Dedifferentiated amniotic fluid mesenchymal stem cell (primary cell): ENCODE measurements around the gene MASP1.

Experiments used
- DNase-seq: peaks from one replicate; pipeline ENCODE4 v3.0.0-alpha.2; 2016; ENCODE audit errors: extremely low spot score

MASP1 gene

GRCh38 chr3:187291512-187292132 lies at the start of gene MASP1:
MASP1 (minus strand) TSS chr3:187291737; CDS start chr3:187291632, 105 bp downstream.
- DNase-seq: no peak

- DNase-seq: no peak
Measured at GRCh38 chr3:187340578-187340977, 49.0 kb upstream of the MASP1 start.

GRCh38 chr3:187336322-187336721 lies 44.8 kb upstream of the MASP1 start:
- no peak for DNase-seq

GRCh38 chr3:187334904-187335303 lies 43.4 kb upstream of the MASP1 start:
- DNase-seq: no peak

- no peak for DNase-seq
Measured at GRCh38 chr3:187328691-187329090, 37.2 kb upstream of the MASP1 start.

GRCh38 chr3:187327845-187328244 lies 36.3 kb upstream of the MASP1 start:
- no peak for DNase-seq

- DNase-seq: no peak
Measured at GRCh38 chr3:187325632-187326031, 34.1 kb upstream of the MASP1 start.

- no peak for DNase-seq
Measured at GRCh38 chr3:187323091-187323490, 31.6 kb upstream of the MASP1 start.

- no peak for DNase-seq
Measured at GRCh38 chr3:187322291-187322690, 30.8 kb upstream of the MASP1 start.

GRCh38 chr3:187321766-187322165 lies 30.2 kb upstream of the MASP1 start:
- DNase-seq: no peak

GRCh38 chr3:187319699-187320302 lies 28.3 kb upstream of the MASP1 start:
- peak; percentile 30 for DNase-seq

- DNase-seq: peak; percentile 86
Measured at GRCh38 chr3:187318819-187319616, 27.5 kb upstream of the MASP1 start.

GRCh38 chr3:187315872-187316271 lies 24.3 kb upstream of the MASP1 start:
- DNase-seq: no peak

GRCh38 chr3:187314176-187314575 lies 22.6 kb upstream of the MASP1 start:
- no peak for DNase-seq

GRCh38 chr3:187310954-187311470 lies 19.5 kb upstream of the MASP1 start:
- no peak for DNase-seq

- no peak for DNase-seq
Measured at GRCh38 chr3:187310226-187310625, 18.7 kb upstream of the MASP1 start.

GRCh38 chr3:187305881-187306280 lies 14.3 kb upstream of the MASP1 start:
- DNase-seq: no peak

- no peak for DNase-seq
Measured at GRCh38 chr3:187299611-187300010, 8.1 kb upstream of the MASP1 start.

GRCh38 chr3:187296911-187297310 lies 5.4 kb upstream of the MASP1 start:
- DNase-seq: no peak

GRCh38 chr3:187296058-187296457 lies 4.5 kb upstream of the MASP1 start:
- no peak for DNase-seq

GRCh38 chr3:187295316-187296034 lies 3.9 kb upstream of the MASP1 start:
- no peak for DNase-seq
